Adrenal gland (tissue), 12 donors: ENCODE results near the gene IL34. TPM values are rescaled to one million over a fixed set of nuclear protein-coding genes. Genes with fewer than 3 reads are reported as not detected.
"Not testable (repeated sequence)": the region's sequence is repeated elsewhere in the genome, so short reads cannot be mapped to it uniquely, and the experiment has no call there.

Experiments
- DNase-seq, 7 donors: peaks; one replicate each; pipeline ENCODE4 v3.0.0-alpha.2; 2019 to 2020
- H3K27ac ChIP-seq, 5 donors: fragments of 200-600 bp; sonication (generic) in 4 of 5; 1 replicate in 3 of 5; 2 replicates in 2 of 5; pipeline versions ENCODE4 v1.5.1 to v1.8.0; 2016 to 2020; ENCODE audit warnings: mild to moderate bottlenecking in 1 of 5
- H3K27me3 ChIP-seq: fragments of 200-600 bp; 2 replicates; pipeline ENCODE4 v1.8.0; 2021
- H3K36me3 ChIP-seq, 2 donors: fragments of 200-600 bp; replicated peaks in 1 of 2; 1 replicate in 1 of 2; 2 replicates in 1 of 2; pipeline versions ENCODE4 v1.5.1 to v1.8.0; 2018 to 2022
- H3K4me1 ChIP-seq, 2 donors: fragments of 200-600 bp; replicated peaks in 1 of 2; 1 replicate in 1 of 2; 2 replicates in 1 of 2; pipeline versions ENCODE4 v1.5.1 to v1.8.0; 2018 to 2021
- H3K4me3 ChIP-seq, 4 donors: fragments of 200-600 bp; sonication (generic) in 3 of 4; one replicate each; pipeline ENCODE4 v1.5.1; 2016 to 2018
- H3K9me3 ChIP-seq, 3 donors: fragments of 200-600 bp; sonication (generic) in 1 of 3; replicated peaks in 1 of 3; 1 replicate in 2 of 3; 2 replicates in 1 of 3; pipeline versions ENCODE4 v1.5.1 to v1.8.0; 2016 to 2021
- CTCF ChIP-seq, 6 experiments: fragments of 450-650 bp in 4 of 6; fragments of 200-600 bp in 2 of 6; sonication (generic) in 1 of 6; IDR thresholded peaks; 1 replicate in 5 of 6; 2 replicates in 1 of 6; pipeline versions ENCODE4 v1.5.1 to v1.8.0; 2016 to 2021; ENCODE audit warnings: antibody characterized with exemption in 6 of 6, mild to moderate bottlenecking in 2 of 6, moderate library complexity in 1 of 6
- POLR2A ChIP-seq, 2 donors: fragments of 450-650 bp; IDR thresholded peaks; one replicate each; pipeline ENCODE4 v1.6.1; 2017; ENCODE audit warnings: antibody characterized with exemption in 2 of 2, mild to moderate bottlenecking in 2 of 2, moderate library complexity in 1 of 2
- WGBS, 4 donors: extraction: QIAGEN DNeasy Blood & Tissue Kit in 2 of 4; methylation state at CpG; one replicate each; pipeline versions ENCODE4 v1.1.5 to v1.1.7; 2013 to 2017; 5-methylcytosine and 5-hydroxymethylcytosine counted together
- intact Hi-C, 2 donors: fragments of 100-400 bp; cut with DNase I; formaldehyde crosslinking; loops; one replicate each; pipeline versions ENCODE4 v1.14.1 to v1.15.0; 2022 to 2023
- polyA plus RNA-seq, 3 donors: library from polyadenylated mRNA; stranded (reverse); fragments of 200-250 nt in 2 of 3; fragments of 350-450 nt in 1 of 3; fragmentation: Illumina TruSeq in 1 of 3; extraction: RNeasy Lipid Tissue Mini Kit (QIAGEN cat#74804) in 1 of 3; gene quantifications; one replicate each; pipeline ENCODE4 v1.2.3, GENCODE V29; 2013 to 2014
- total RNA-seq, 9 donors: library from RNA; depleted of rRNA in 4 of 9; stranded (reverse); fragments of >200 nt in 4 of 9; fragments of 120-200 nt in 1 of 9; fragmentation: NEBNext Ultra II Directional in 1 of 9; extraction: Animal tissue kit (Norgen Biotek cat#: 25700) in 1 of 9; gene quantifications; one replicate each; pipeline versions ENCODE4 v1.1.0 to v1.2.4, GENCODE V29; 2013 to 2023
- donor health status: healthy with polysubstance abuse.
- donor health status: Bipolar disorder and iron deficiency.
- donor health status: DM: yes; HTN: yes; CAD: no.
- donor health status: DM: no; HTN: no; CAD: no.
- donor health status: DM: no; HTN: no; CAD: no.
- donor health status: DM: yes; HTN: yes; CAD: no.

IL34 gene
- total and polyA plus RNA-seq, 12 donors, result 1.2 to 62.9 (median 35.7) TPM

DNA sequence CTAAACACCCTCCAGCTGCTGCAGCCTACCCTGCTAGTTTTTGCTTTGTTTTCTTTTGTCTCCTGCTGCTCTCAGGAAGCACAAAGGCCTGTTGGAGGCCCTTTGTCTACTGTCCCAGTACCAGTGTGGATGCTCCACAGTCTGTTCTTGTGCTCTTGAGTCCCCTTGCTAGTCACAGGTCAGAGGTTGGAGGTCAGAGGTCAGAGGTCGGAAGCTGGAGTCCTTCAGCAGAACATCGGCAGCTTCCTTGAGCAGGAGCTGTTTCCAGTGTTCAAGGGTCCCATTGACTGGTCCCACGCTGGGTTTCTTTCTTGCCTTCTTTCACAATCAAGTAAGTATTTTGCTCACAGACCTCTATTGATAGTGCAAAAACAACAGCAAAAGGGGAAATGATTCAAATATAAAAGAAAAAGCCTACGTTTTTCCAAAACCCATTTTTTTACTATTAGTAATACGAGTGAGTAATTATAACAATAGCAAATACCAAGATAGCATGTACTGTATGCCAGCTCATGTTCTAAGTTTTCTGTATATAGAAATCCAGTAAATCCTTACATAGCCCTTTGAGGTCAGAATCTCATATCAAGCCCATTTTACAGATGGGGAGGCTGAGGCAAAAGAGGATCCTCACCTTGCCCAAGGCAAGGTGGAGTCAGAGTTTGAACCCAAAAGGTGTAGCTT lies 10.9 kb upstream of the IL34 start:
- DNase-seq, result peak in 3 of 7 donors; percentile 27 to 60 (median 41)
- Histone ChIP-seq H3K27me3 (no peaks in the 10 kb centered on the region), H3K4me3 (no peak overlapping the region), H3K4me1 (peaks cover 0 to 21% of the 10 kb centered on the region in 2 donors), H3K36me3 (no peaks in the 10 kb centered on the region), H3K27ac (peak overlapping the region in 2 of 5 donors; percentile 37 to 71), H3K9me3 (no peaks in the 10 kb centered on the region)
- intact Hi-C loops, result no loop called here
- TF ChIP-seq POLR2A (IDR thresholded peaks at IDR 0.05), result no peak
- 50 to 70% (median 59%) methylated on average over 5 of the region's 5 CpGs for WGBS, 4 donors

GRCh38 chr16:70638814-70639792 lies 7.3 kb upstream of the IL34 start:
- intact Hi-C loops, result no loop called here
- WGBS, 4 donors, result 55 to 79% (median 70%) methylated on average over 17 to 18 of the region's 18 CpGs
- TF ChIP-seq POLR2A (IDR thresholded peaks at IDR 0.05), result no peak
- no peak for TF ChIP-seq CTCF (IDR thresholded peaks at IDR 0.05)
- Histone ChIP-seq H3K4me3 (no peak overlapping the region), H3K9me3 (no peaks in the 10 kb centered on the region), H3K27me3 (no peaks in the 10 kb centered on the region), H3K36me3 (no peaks in the 10 kb centered on the region), H3K4me1 (peaks cover 0 to 21% of the 10 kb centered on the region in 2 donors), H3K27ac (peak overlapping the region in 3 of 5 donors; percentile 51 to 69 (median 64))
- DNase-seq, result peak in 6 of 7 donors; percentile 60 to 85 (median 70)

GRCh38 chr16:70642633-70643032 lies 3.7 kb upstream of the IL34 start:
- H3K27me3 ChIP-seq, result no peaks in the 10 kb centered on the region
- H3K4me3 ChIP-seq, result no peak overlapping the region
- intact Hi-C loops, result loop anchor here in 1 of 2 donors (10.0 kb wide), 1 partner anchor 278 kb away; no protein-coding TSS in a partner anchor
- H3K27ac ChIP-seq, result no peak overlapping the region
- DNase-seq, result no peak
- 77 to 95% (median 89%) methylated on average over 1 of the region's 1 CpG for WGBS, 4 donors
- no peaks in the 10 kb centered on the region for H3K9me3 ChIP-seq
- TF ChIP-seq POLR2A (IDR thresholded peaks at IDR 0.05) (no peak), CTCF (IDR thresholded peaks at IDR 0.05) (no peak)
- H3K4me1 ChIP-seq, result peaks cover 0 to 29% of the 10 kb centered on the region in 2 donors
- H3K36me3 ChIP-seq, result no peaks in the 10 kb centered on the region

DNA sequence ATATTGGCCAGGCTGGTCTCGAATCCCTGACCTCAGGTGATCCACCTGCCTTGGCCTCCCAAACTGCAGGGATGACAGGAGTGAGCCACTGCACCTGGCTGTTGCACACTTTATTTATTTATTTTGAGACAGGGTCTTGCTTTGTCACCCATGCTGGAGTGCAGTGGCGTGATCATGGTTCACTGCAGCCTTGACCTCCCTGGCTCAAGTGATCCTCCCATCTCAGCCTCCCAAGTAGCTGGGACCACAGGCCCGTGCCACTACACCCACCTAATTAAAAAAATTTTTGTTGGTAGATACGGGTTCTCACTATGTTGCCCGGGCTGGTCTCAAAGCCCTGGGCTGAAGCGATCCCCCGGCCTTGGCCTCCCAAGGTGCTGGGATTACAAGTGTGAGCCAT lies 3.1 kb upstream of the IL34 start:
- DNase-seq, H3K4me3 ChIP-seq, H3K9me3 ChIP-seq, H3K36me3 ChIP-seq, H3K27me3 ChIP-seq, H3K27ac ChIP-seq: not testable (repeated sequence)
- H3K4me1 ChIP-seq, result peaks cover 0 to 29% of the 10 kb centered on the region in 2 donors
- 77 to 94% (median 85%) methylated on average over 7 of the region's 7 CpGs for WGBS, 4 donors
- intact Hi-C loops, result loop anchor here in 1 of 2 donors (10.0 kb wide), 1 partner anchor 278 kb away; no protein-coding TSS in a partner anchor
